ENCODE data around the gene CXCL11. TPM values are rescaled to one million over a fixed set of nuclear protein-coding genes. Genes with fewer than 3 reads are reported as not detected.
A peak's percentile ranks its signal among the peaks of the same experiment; 100 is the strongest.

CXCL11 gene
- total RNA-seq, 4 donors from 2014 or later, result not detected

DNA sequence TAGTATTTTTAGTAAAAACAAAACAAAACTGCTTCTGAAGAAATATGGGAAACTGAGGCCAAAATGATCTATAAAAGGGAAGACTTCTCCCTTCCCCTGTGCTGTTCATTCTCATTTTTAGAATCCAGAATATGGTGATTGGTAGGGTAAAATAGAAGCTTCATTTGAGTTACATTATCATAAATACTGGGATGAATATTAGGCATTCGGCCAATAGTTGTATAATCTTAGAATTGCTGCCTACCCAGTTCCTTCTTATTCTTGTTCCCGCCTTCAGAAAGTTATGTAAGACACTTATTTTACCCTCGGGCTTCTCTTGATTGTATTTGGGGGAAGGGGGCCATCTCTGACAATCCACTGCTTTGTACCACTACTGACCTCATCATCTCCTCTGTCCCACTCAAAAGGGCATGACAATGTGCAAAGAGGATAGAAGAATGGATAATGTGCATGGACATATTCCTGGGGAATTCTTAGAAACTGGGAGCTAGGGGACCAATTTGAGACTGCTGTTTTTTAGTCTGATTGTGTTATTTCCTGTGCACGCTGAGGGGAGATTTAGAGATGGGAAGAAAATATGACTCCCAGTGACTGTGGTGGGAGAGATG is 39.2 kb upstream of the CXCL11 start:
- Histone ChIP-seq H3K36me3 (no peaks in the 10 kb centered on the region), H3K9me3 (no peaks in the 10 kb centered on the region), H3K4me1 (no peaks in the 10 kb centered on the region), H3K27ac (peak overlapping the region in 1 of 4 donors; percentile 34), H3K27me3 (no peaks in the 10 kb centered on the region), H3K4me3 (no peak overlapping the region)
- intact Hi-C loops (cut with DNase I; ENCODE audit: low total_unique reads) (loop anchor here (5.0 kb wide), 1 partner anchor 78 kb away; no protein-coding TSS in a partner anchor), in situ Hi-C loops (cut with MboI; ENCODE audit: low pct_ligation_motif_present in 1 of 4, low pct_unique_long_range_greater_than_20kb in 1 of 4, low sequenced_read_pairs in 3 of 4) (loop anchor here in 1 of 4 donors (25.0 kb wide), 1 partner anchor 188 kb away; no protein-coding TSS in a partner anchor)
- no peak for DNase-seq
- TF ChIP-seq, protein P1, sequence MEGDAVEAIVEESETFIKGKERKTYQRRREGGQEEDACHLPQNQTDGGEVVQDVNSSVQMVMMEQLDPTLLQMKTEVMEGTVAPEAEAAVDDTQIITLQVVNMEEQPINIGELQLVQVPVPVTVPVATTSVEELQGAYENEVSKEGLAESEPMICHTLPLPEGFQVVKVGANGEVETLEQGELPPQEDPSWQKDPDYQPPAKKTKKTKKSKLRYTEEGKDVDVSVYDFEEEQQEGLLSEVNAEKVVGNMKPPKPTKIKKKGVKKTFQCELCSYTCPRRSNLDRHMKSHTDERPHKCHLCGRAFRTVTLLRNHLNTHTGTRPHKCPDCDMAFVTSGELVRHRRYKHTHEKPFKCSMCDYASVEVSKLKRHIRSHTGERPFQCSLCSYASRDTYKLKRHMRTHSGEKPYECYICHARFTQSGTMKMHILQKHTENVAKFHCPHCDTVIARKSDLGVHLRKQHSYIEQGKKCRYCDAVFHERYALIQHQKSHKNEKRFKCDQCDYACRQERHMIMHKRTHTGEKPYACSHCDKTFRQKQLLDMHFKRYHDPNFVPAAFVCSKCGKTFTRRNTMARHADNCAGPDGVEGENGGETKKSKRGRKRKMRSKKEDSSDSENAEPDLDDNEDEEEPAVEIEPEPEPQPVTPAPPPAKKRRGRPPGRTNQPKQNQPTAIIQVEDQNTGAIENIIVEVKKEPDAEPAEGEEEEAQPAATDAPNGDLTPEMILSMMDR (IDR thresholded peaks at IDR 0.05), result no peak
- no peak for TF ChIP-seq POLR2AphosphoS5 (IDR thresholded peaks at IDR 0.05)
- no peak for TF ChIP-seq POLR2A (IDR thresholded peaks at IDR 0.05)
- no peak for TF ChIP-seq EP300 (IDR thresholded peaks at IDR 0.05; ENCODE audit: low read depth)
- WGBS, 2 donors (ENCODE audit: low coverage in 1 of 2), result 59 to 69% methylated on average over 4 of the region's 4 CpGs

DNA sequence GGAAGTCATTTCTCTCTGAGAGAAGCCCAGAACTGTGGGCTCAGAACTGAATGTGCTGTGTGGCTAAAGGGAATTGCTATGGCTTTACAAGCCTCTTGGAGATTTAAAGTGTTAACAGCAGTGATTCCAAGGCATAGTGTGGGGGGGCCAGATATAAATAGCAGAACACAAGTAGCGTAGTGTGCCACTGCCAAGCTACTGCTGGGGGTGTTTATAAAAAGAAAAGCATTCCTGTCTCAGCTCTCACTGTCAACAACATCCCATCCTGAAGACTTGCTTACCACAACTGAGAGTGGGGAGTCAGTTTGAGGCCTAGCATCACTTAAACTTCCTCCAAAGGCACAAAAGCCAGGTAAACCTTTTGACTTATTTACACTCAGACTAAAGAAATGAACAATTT is 38.6 kb upstream of the CXCL11 start, which contains the start of gene ART3:
Gene ART3 (plus strand): TSS at position 242 of the 400 bp plus-strand sequence. CDS start 1,181 bp downstream, outside the sequence.
- H3K9me3 ChIP-seq, result no peaks in the 10 kb centered on the region
- TF ChIP-seq EP300 (IDR thresholded peaks at IDR 0.05; ENCODE audit: low read depth) (no peak), POLR2AphosphoS5 (IDR thresholded peaks at IDR 0.05) (no peak), POLR2A (IDR thresholded peaks at IDR 0.05) (no peak)
- TF ChIP-seq, protein P1 (IDR thresholded peaks at IDR 0.05), result no peak
- in situ Hi-C loops (cut with MboI; ENCODE audit: low pct_ligation_motif_present in 1 of 4, low pct_unique_long_range_greater_than_20kb in 1 of 4, low sequenced_read_pairs in 3 of 4), result no loop called here
- H3K27me3 ChIP-seq, result no peaks in the 10 kb centered on the region
- DNase-seq, result no peak
- intact Hi-C loops (cut with DNase I; ENCODE audit: low total_unique reads), result loop anchor here (5.0 kb wide), 1 partner anchor 77 kb away; no protein-coding TSS in a partner anchor
- H3K4me3 ChIP-seq, result no peak within 1 kb of the TSS
- H3K27ac ChIP-seq, result peak within 1 kb of the TSS in 1 of 4 donors; percentile 34
- WGBS, 2 donors (ENCODE audit: low coverage in 1 of 2), result 50 to 65% methylated on average over 1 of the region's 1 CpG
- no peaks in the 10 kb centered on the region for H3K36me3 ChIP-seq
- H3K4me1 ChIP-seq, result no peaks in the 10 kb centered on the region

DNA sequence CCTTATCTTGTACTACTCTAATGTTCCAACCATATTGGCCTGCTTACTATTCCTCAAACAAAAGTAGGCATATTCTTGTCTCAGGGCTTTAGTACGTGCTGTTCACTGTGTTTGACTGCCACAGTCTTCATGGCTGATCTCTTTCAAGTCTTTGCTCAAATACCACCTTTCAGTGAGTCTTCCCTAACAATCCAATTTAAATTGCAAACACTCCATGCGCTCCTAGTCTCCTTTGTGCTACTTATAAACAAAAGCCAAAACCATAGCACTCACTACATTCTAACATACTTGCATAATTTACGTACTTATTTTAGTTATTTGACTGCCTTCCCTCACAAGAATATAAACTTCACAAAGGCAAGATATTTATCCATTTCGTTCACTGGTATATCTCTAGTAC is 36.9 kb upstream of the CXCL11 start:
- WGBS, 2 donors (ENCODE audit: low coverage in 1 of 2), result 86 to 88% methylated on average over 4 of the region's 4 CpGs
- Histone ChIP-seq H3K4me1 (no peaks in the 10 kb centered on the region), H3K4me3 (no peak overlapping the region), H3K36me3 (no peaks in the 10 kb centered on the region), H3K9me3 (no peaks in the 10 kb centered on the region), H3K27ac (no peak overlapping the region), H3K27me3 (no peaks in the 10 kb centered on the region)
- TF ChIP-seq EP300 (IDR thresholded peaks at IDR 0.05; ENCODE audit: low read depth) (no peak), POLR2A (IDR thresholded peaks at IDR 0.05) (no peak), POLR2AphosphoS5 (IDR thresholded peaks at IDR 0.05) (no peak)
- TF ChIP-seq, protein P1 (IDR thresholded peaks at IDR 0.05), result no peak
- in situ Hi-C loops (cut with MboI; ENCODE audit: low pct_ligation_motif_present in 1 of 4, low pct_unique_long_range_greater_than_20kb in 1 of 4, low sequenced_read_pairs in 3 of 4), result no loop called here
- DNase-seq, result no peak
- intact Hi-C loops (cut with DNase I; ENCODE audit: low total_unique reads), result loop anchor here (5.0 kb wide), 1 partner anchor 75 kb away; no protein-coding TSS in a partner anchor

DNA sequence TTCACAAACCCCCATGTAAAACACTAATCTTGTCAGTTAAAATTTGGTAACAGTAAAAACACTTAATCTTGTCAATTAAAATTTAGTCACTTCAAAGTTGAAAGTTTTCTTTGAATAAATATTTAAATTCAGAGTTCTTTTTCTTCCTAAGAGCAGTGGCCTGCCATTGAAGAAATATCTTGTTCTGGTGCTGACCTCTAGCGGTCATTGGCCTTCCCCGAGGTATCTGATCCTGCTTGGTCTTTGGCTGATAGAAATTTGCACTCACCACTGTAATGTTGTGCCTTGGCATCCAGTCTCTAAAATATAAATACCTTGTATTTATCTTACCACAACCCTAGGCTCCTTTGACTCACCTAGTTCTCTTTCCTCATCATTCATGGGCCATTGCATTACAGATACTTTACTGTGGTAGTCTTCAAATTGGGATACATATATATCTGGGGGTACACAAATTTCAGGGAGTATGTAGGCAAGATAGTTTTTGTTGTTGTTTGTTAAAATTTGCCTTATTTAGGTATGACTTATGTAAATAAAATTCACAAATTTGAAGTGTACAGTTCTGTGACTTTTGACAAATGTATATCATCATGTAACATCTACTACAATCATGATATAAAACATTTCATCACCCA is 31.9 kb upstream of the CXCL11 start:
- WGBS, 2 donors (ENCODE audit: low coverage in 1 of 2), result 0 to 1% methylated on average over 2 of the region's 2 CpGs
- in situ Hi-C loops (cut with MboI; ENCODE audit: low pct_ligation_motif_present in 1 of 4, low pct_unique_long_range_greater_than_20kb in 1 of 4, low sequenced_read_pairs in 3 of 4), result loop anchor here (5.0 to 10.0 kb wide), 4 partner anchors 65 to 173 kb away; partner anchors contain the start of gene SDAD1 (in 1 of the 4)
- no peaks in the 10 kb centered on the region for H3K27me3 ChIP-seq
- TF ChIP-seq EP300 (IDR thresholded peaks at IDR 0.05; ENCODE audit: low read depth), result no peak
- TF ChIP-seq, protein P1 (IDR thresholded peaks at IDR 0.05), result peak; percentile 75 to 88 (median 77)
- TF ChIP-seq POLR2AphosphoS5 (IDR thresholded peaks at IDR 0.05), result no peak
- no peak for TF ChIP-seq POLR2A (IDR thresholded peaks at IDR 0.05)
- intact Hi-C loops (cut with DNase I; ENCODE audit: low total_unique reads), result no loop called here
- H3K36me3 ChIP-seq, result no peaks in the 10 kb centered on the region
- no peak overlapping the region for H3K27ac ChIP-seq
- H3K4me1 ChIP-seq, result no peaks in the 10 kb centered on the region
- H3K9me3 ChIP-seq, result no peaks in the 10 kb centered on the region
- H3K4me3 ChIP-seq, result no peak overlapping the region
- DNase-seq, result peak; percentile 81

Data from transverse colon (tissue), 4 donors.